ENCODE measurements around the gene MINDY2. TPM values are rescaled to one million over a fixed set of nuclear protein-coding genes. Genes with fewer than 3 reads are reported as not detected.
A peak's percentile ranks its signal among the peaks of the same experiment; 100 is the strongest.

MINDY2 gene, protein sequence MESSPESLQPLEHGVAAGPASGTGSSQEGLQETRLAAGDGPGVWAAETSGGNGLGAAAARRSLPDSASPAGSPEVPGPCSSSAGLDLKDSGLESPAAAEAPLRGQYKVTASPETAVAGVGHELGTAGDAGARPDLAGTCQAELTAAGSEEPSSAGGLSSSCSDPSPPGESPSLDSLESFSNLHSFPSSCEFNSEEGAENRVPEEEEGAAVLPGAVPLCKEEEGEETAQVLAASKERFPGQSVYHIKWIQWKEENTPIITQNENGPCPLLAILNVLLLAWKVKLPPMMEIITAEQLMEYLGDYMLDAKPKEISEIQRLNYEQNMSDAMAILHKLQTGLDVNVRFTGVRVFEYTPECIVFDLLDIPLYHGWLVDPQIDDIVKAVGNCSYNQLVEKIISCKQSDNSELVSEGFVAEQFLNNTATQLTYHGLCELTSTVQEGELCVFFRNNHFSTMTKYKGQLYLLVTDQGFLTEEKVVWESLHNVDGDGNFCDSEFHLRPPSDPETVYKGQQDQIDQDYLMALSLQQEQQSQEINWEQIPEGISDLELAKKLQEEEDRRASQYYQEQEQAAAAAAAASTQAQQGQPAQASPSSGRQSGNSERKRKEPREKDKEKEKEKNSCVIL
- total RNA-seq (2014; rRNA removed; shearing (Covaris generic)): 16.4 and 16.7 TPM in 2 replicates

GRCh38 chr15:58770857-58771620 lies at the start of gene MINDY2:
TSS of gene MINDY2 (plus strand) at chr15:58771302. CDS start at chr15:58771396, 94 bp downstream.

DNA sequence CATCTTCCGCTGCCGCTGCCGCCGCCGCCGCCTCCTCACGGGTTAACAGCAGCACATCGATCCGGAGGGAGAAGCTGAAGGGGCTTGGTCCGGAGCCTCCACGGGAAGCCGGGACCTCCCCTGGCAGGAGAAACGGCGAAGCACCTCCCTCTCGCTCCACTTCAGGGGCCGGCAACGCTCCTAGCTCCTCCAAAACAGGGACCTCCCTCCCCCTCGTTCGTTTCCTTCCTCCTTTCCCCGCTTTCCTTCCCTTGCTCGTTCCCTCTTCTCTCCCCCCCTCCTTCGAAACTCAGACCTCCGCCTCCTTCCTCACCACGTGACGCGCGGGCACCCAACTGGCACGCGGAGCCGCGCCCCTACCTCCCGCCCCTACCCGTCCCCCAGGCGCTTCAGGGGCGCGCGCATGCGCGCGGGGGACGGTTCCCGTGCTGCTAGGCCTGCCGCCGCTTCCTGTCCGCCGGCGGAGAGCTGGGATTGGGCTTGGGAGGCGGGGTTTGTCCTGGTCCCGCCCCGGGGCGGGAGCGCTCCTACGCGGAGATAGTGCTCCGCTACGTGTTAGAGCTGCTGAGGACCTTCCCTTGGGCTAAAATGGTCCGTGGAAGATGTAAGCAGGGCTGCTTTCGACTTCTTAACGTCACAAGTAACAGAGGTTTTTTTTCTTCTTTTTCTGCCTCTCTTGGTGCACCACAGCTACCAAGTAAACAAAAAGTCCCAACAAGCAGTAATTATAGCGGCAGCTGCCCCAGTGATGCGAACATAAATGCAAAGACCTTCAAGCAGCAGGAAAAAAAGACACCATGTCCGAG lies 21.4 kb upstream of the MINDY2 start, which contains the start of gene ADAM10:
Gene ADAM10, minus strand, starts transcription at position 176 of the 806 bp plus-strand sequence. Its CDS starts 173 bp downstream, at position 3.

Small RNAs within 50 kb of the gene (small RNA-seq; reads per million reads assigned to genes)
- gene RF00012: 0.54 reads per million, percentile 29 among the genes with 10 or more reads in this experiment
- not detected for gene ZNF444P1

Other genes starting within 250 kb of the MINDY2 start
- 183 and 184 TPM in 2 replicates for gene ADAM10, start 21.6 kb upstream of the MINDY2 start, total RNA-seq (2014; rRNA removed; shearing (Covaris generic))
- 183 and 193 TPM in 2 replicates for gene SLTM, start 162.4 kb downstream of the MINDY2 start, total RNA-seq (2014; rRNA removed; shearing (Covaris generic))
- gene RNF111, start 216.4 kb downstream of the MINDY2 start, total RNA-seq (2014; rRNA removed; shearing (Covaris generic)): 6.9 and 11.6 TPM in 2 replicates

Measured in A375 (cell line).